GM10248 (cell line): ENCODE data around the gene SHISA3.

Experiments
- CTCF ChIA-PET: fragments of 300-600 bp; sonication (Branson Sonifier 250); formaldehyde crosslinking; extraction: SDS; loops from one replicate; lab custom pipeline; 2021; ENCODE audit warnings: antibody characterized with exemption; lab: Yijun Ruan, JAX
- POLR2A ChIA-PET: fragments of 350-650 bp; sonication (Branson Sonifier 250); formaldehyde crosslinking; extraction: SDS; loops from one replicate; lab custom pipeline; 2020; ENCODE audit warnings: antibody characterized with exemption; lab: Yijun Ruan, JAX
- DNase-seq: peaks from one replicate; pipeline ENCODE4 v3.0.0; 2012; ENCODE audit errors: extremely low spot score
- CTCF ChIP-seq: IDR thresholded peaks from 2 replicates; pipeline ENCODE4 v1.5.1; 2012; ENCODE audit warnings: mild to moderate bottlenecking, low read depth; ENCODE audit errors: extremely low read depth, missing control alignments, control extremely low read depth

SHISA3 gene

GRCh38 chr4:42396752-42397634 is at the start of gene SHISA3:
TSS of gene SHISA3 (plus strand) at chr4:42397488. CDS start at chr4:42398057, 569 bp downstream.
- DNase-seq = peak; percentile 46
- POLR2A ChIA-PET = no interaction called here
- CTCF ChIA-PET = interaction anchor here (1.0 to 1.6 kb wide), 7 partner anchors 11 to 123 kb away, joined by 3 to 4 read pairs (median 3); no protein-coding TSS in a partner anchor
- TF ChIP-seq CTCF = no peak

GRCh38 chr4:42348247-42348646 is 49.0 kb upstream of the SHISA3 start:
- TF ChIP-seq CTCF = no peak
- ChIA-PET POLR2A (no interaction called here), CTCF (interaction anchor here (0.7 to 4.1 kb wide), 3 partner anchors 8 to 46 kb away, joined by 3 to 15 read pairs (median 9); no protein-coding TSS in a partner anchor)
- no peak for DNase-seq

- ChIA-PET POLR2A (no interaction called here), CTCF (interaction anchor here (0.7 to 4.1 kb wide), 3 partner anchors 8 to 47 kb away, joined by 3 to 15 read pairs (median 9); no protein-coding TSS in a partner anchor)
- TF ChIP-seq CTCF = no peak
- no peak for DNase-seq
These were observed 48.6 kb upstream of the SHISA3 start for GRCh38 chr4:42348692-42349091.

GRCh38 chr4:42350611-42351182 is 46.6 kb upstream of the SHISA3 start:
- TF ChIP-seq CTCF = no peak
- POLR2A ChIA-PET = interaction anchor here (0.6 kb wide), 1 partner anchor 144 kb away, joined by 6 read pairs; no protein-coding TSS in a partner anchor
- peak; percentile 31 for DNase-seq
- CTCF ChIA-PET = interaction anchor here (1.1 to 4.1 kb wide), 5 partner anchors 8 to 71 kb away, joined by 3 to 15 read pairs (median 5); no protein-coding TSS in a partner anchor

GRCh38 chr4:42352049-42352448 is 45.2 kb upstream of the SHISA3 start:
- POLR2A ChIA-PET = no interaction called here
- TF ChIP-seq CTCF = no peak
- CTCF ChIA-PET = interaction anchor here (1.2 to 4.5 kb wide), 3 partner anchors 12 to 20 kb away, joined by 5 to 19 read pairs (median 15); no protein-coding TSS in a partner anchor
- DNase-seq = no peak

- CTCF ChIA-PET = interaction anchor here (1.2 to 1.5 kb wide), 2 partner anchors 11 to 14 kb away, joined by 3 to 4 read pairs; no protein-coding TSS in a partner anchor
- POLR2A ChIA-PET = no interaction called here
- no peak for DNase-seq
- no peak for TF ChIP-seq CTCF
These were observed 40.0 kb upstream of the SHISA3 start for GRCh38 chr4:42357325-42357724.
